H1 (cell line): ENCODE data around the gene HHAT. TPM values are rescaled to one million over a fixed set of nuclear protein-coding genes. Genes with fewer than 3 reads are reported as not detected.

Source experiments
- CTCF ChIA-PET: fragments of 300-600 bp; sonication (Branson Sonifier 250); formaldehyde crosslinking; loops from one replicate; lab custom pipeline; 2021; ENCODE audit not compliant: partially characterized antibody; lab: Charles Lee
- POLR2A ChIA-PET: fragments of 300-600 bp; sonication (Branson Sonifier 250); formaldehyde crosslinking; loops from one replicate; lab custom pipeline; 2021; ENCODE audit warnings: inconsistent platforms; ENCODE audit not compliant: partially characterized antibody; lab: Charles Lee
- DNase-seq, 2 experiments: peaks; one replicate each; pipeline versions ENCODE4 v3.0.0 to v3.0.0-alpha.2; 2010 to 2022; ENCODE audit warnings: low spot score in 2 of 2, low read depth in 1 of 2, mixed read lengths in 1 of 2
- FAIRE-seq: peaks from 2 replicates; lab custom pipeline; 2011; peaks lifted over from hg19 to GRCh38; lab: Jason Lieb, UNC
- H2AFZ ChIP-seq: 2 replicates; pipeline ENCODE4 v1.8.1; 2012; ENCODE audit warnings: low read length, inconsistent platforms
- H2AK5ac ChIP-seq: 2 replicates; pipeline ENCODE4 v1.6.1; 2013; ENCODE audit warnings: low read depth, low read length
- H2BK120ac ChIP-seq: replicated peaks from 2 replicates; pipeline ENCODE3; 2013; ENCODE audit warnings: low read depth, low read length, inconsistent platforms
- H2BK12ac ChIP-seq: 2 replicates; pipeline ENCODE4 v1.6.1; 2013; ENCODE audit warnings: low read depth, low read length
- H2BK15ac ChIP-seq: 2 replicates; pipeline ENCODE4 v1.6.1; 2013; ENCODE audit warnings: low read length
- H2BK20ac ChIP-seq: 2 replicates; pipeline ENCODE4 v1.6.1; 2013; ENCODE audit warnings: low read length
- H2BK5ac ChIP-seq: 2 replicates; pipeline ENCODE4 v1.6.1; 2013; ENCODE audit warnings: low read depth, low read length
- H3K14ac ChIP-seq: 2 replicates; pipeline ENCODE4 v1.6.1; 2013; ENCODE audit warnings: inconsistent platforms; ENCODE audit not compliant: insufficient read length
- H3K18ac ChIP-seq: 2 replicates; pipeline ENCODE4 v1.6.1; 2013; ENCODE audit warnings: low read length; ENCODE audit errors: extremely low read depth
- H3K23ac ChIP-seq: 2 replicates; pipeline ENCODE4 v1.6.1; 2013; ENCODE audit warnings: inconsistent platforms; ENCODE audit not compliant: insufficient read length
- H3K23me2 ChIP-seq: 2 replicates; pipeline ENCODE4 v1.6.1; 2013; ENCODE audit warnings: low read depth, low read length
- H3K27ac ChIP-seq: 2 replicates; pipeline ENCODE4 v1.6.1; 2011; ENCODE audit warnings: low read depth, low read length, inconsistent platforms
- H3K27me3 ChIP-seq, 4 experiments: replicated peaks in 1 of 4; 1 replicate in 1 of 4; 2 replicates in 3 of 4; pipeline versions ENCODE4 v1.6.1 to v1.8.1; 2011 to 2013; ENCODE audit warnings: low read length in 3 of 4, mild to moderate bottlenecking in 3 of 4, inconsistent platforms in 2 of 4, mixed read lengths in 2 of 4, moderate library complexity in 1 of 4; ENCODE audit not compliant: control insufficient read depth in 3 of 4, insufficient read depth in 3 of 4; ENCODE audit errors: extremely low read depth in 1 of 4
- H3K36me3 ChIP-seq, 4 experiments: 2 replicates each; pipeline versions ENCODE4 v1.6.1 to v1.8.1; 2011 to 2013; ENCODE audit warnings: mild to moderate bottlenecking in 4 of 4, low read length in 3 of 4, moderate library complexity in 2 of 4, control low read depth in 1 of 4, inconsistent platforms in 1 of 4; ENCODE audit not compliant: insufficient read depth in 4 of 4, control insufficient read depth in 2 of 4
- H3K4ac ChIP-seq: replicated peaks from 2 replicates; pipeline ENCODE3; 2013; ENCODE audit warnings: low read length, low read depth, mixed read lengths, inconsistent platforms; ENCODE audit not compliant: insufficient read length
- H3K4me1 ChIP-seq, 4 experiments: replicated peaks in 1 of 4; 1 replicate in 1 of 4; 2 replicates in 3 of 4; pipeline versions ENCODE4 v1.6.1 to v1.8.1; 2011 to 2013; ENCODE audit warnings: low read length in 3 of 4, inconsistent platforms in 2 of 4, mixed read lengths in 1 of 4; ENCODE audit not compliant: insufficient read depth in 4 of 4, control insufficient read depth in 3 of 4
- H3K4me2 ChIP-seq, 2 experiments: 2 replicates each; pipeline versions ENCODE4 v1.6.1 to v1.8.1; 2011 to 2013; ENCODE audit warnings: low read depth in 2 of 2, low read length in 2 of 2, control low read depth in 1 of 2, inconsistent platforms in 1 of 2, mild to moderate bottlenecking in 1 of 2; ENCODE audit not compliant: insufficient read depth in 1 of 2
- H3K4me3 ChIP-seq, 4 experiments: fragments of 200-600, 300-600 bp in 1 of 4; sonication (generic), shearing (Covaris generic), sonication (Bioruptor Twin) in 1 of 4; 2 replicates each; pipeline versions ENCODE4 v1.5.1 to v1.8.1; 2011 to 2016; ENCODE audit warnings: low read length in 4 of 4, low read depth in 3 of 4, control low read depth in 2 of 4, inconsistent platforms in 2 of 4, mild to moderate bottlenecking in 2 of 4, mixed read lengths in 1 of 4, moderate library complexity in 1 of 4; ENCODE audit not compliant: insufficient read depth in 2 of 4; ENCODE audit errors: extremely low read depth in 1 of 4
- H3K56ac ChIP-seq: replicated peaks from 2 replicates; pipeline ENCODE3; 2013; ENCODE audit warnings: low read depth, mild to moderate bottlenecking, mixed read lengths, low read length, inconsistent platforms; ENCODE audit not compliant: insufficient read length
- H3K79me1 ChIP-seq: 2 replicates; pipeline ENCODE4 v1.6.1; 2013; ENCODE audit warnings: low read depth, low read length, control low read depth
- H3K79me2 ChIP-seq, 2 experiments: 2 replicates each; pipeline versions ENCODE4 v1.6.1 to v1.8.1; 2012 to 2013; ENCODE audit warnings: low read length in 2 of 2, mild to moderate bottlenecking in 2 of 2, inconsistent platforms in 1 of 2; ENCODE audit not compliant: insufficient read depth in 2 of 2, control insufficient read depth in 1 of 2
- H3K9ac ChIP-seq, 4 experiments: replicated peaks in 1 of 4; 1 replicate in 1 of 4; 2 replicates in 3 of 4; pipeline versions ENCODE4 v1.6.1 to v1.8.1; 2011 to 2013; ENCODE audit warnings: low read depth in 3 of 4, low read length in 3 of 4, control low read depth in 2 of 4, mild to moderate bottlenecking in 2 of 4, moderate library complexity in 2 of 4, inconsistent platforms in 1 of 4; ENCODE audit errors: extremely low read depth in 1 of 4
- H3K9me3 ChIP-seq, 2 experiments: 2 replicates each; pipeline versions ENCODE4 v1.6.1 to v1.8.1; 2012 to 2013; ENCODE audit warnings: mild to moderate bottlenecking in 2 of 2, moderate library complexity in 2 of 2, control low read depth in 1 of 2, inconsistent platforms in 1 of 2, low read depth in 1 of 2, low read length in 1 of 2, mixed read lengths in 1 of 2; ENCODE audit not compliant: insufficient read depth in 2 of 2
- H4K20me1 ChIP-seq, 2 experiments: replicated peaks in 1 of 2; 2 replicates each; pipeline versions ENCODE3 to v1.8.1; 2011 to 2013; ENCODE audit warnings: inconsistent platforms in 2 of 2, low read length in 2 of 2, mild to moderate bottlenecking in 1 of 2; ENCODE audit not compliant: insufficient read depth in 2 of 2, control insufficient read depth in 1 of 2
- H4K5ac ChIP-seq: 2 replicates; pipeline ENCODE4 v1.6.1; 2013; ENCODE audit warnings: low read length, low read depth, mixed read lengths, inconsistent platforms; ENCODE audit not compliant: insufficient read length
- H4K8ac ChIP-seq: 2 replicates; pipeline ENCODE4 v1.8.0; 2013; ENCODE audit warnings: mild to moderate bottlenecking, moderate library complexity, low read length, inconsistent platforms; ENCODE audit not compliant: insufficient read depth; ENCODE audit errors: extremely low read depth
- H4K91ac ChIP-seq: replicated peaks from 2 replicates; pipeline ENCODE3; 2013; ENCODE audit warnings: low read length, mixed read lengths, inconsistent platforms; ENCODE audit not compliant: insufficient read length
- CHD7 ChIP-seq: fragments of 300-600 bp; sonication (generic); IDR thresholded peaks from 2 replicates; pipeline ENCODE4 v1.7.1; 2012; ENCODE audit warnings: low read length, moderate library complexity, mild to moderate bottlenecking, inconsistent platforms; ENCODE audit not compliant: insufficient replicate concordance
- WGBS, 2 experiments: shearing (Covaris generic) in 1 of 2; methylation state at CpG; one replicate each; pipeline versions ENCODE4 v1.1.6 to v1.1.7; 2013 to 2015; ENCODE audit warnings: low lambda C conversion rate in 2 of 2, mixed read lengths in 2 of 2, inconsistent platforms in 1 of 2, low coverage in 1 of 2, missing lambda C conversion rate in 1 of 2; ENCODE audit not compliant: insufficient replicate concordance in 2 of 2, insufficient coverage in 1 of 2, insufficient read length in 1 of 2; ENCODE audit errors: extremely low coverage in 1 of 2, missing lambda C conversion rate in 1 of 2; 5-methylcytosine and 5-hydroxymethylcytosine counted together
- polyA plus RNA-seq, 7 experiments: library from polyadenylated mRNA; depleted of rRNA in 3 of 7; stranded (reverse) in 5 of 7; unstranded in 2 of 7; fragments of >200 nt in 5 of 7; fragments of 200-250 nt in 2 of 7; gene quantifications; 1 replicate in 5 of 7; 2 replicates in 1 of 7; 4 replicates in 1 of 7; pipeline versions ENCODE4 v1.2.1 to v1.2.3, GENCODE V29; 2011 to 2013; ENCODE audit warnings: missing spikeins in 2 of 7, mixed read lengths in 2 of 7
- total RNA-seq: library from RNA; stranded (reverse); fragmentation: NEBNext Ultra II Directional; extraction: Animal tissue kit (Norgen Biotek cat#: 25700); gene quantifications from 2 replicates; pipeline ENCODE4 v1.2.1, GENCODE V29; 2021

The HHAT gene
- total and polyA plus RNA-seq, 2 of the 8 experiments (the other 6 are each of a cell fraction or from before 2014, with no cell fraction given): 0.15 to 0.51 TPM

DNA sequence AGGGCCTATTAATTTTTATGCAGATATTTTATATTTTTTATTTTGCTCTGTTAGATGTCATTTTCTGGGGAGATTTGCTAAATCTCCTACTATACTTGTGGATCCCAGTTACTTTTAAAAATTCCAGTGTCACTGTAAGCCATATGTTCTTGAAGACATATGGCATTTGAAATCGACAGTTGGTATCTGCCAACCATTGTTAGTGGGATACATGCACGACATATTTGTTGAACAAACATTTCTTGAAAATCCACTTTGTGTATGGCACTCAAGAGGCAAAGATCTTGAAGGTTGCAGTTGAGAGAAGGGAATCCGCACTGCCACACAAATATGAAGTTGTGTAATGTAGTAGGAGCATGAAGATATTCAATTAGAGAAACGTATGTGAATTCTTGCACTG lies 287.7 kb downstream of the HHAT start:
- CTCF ChIA-PET: no interaction called here
- Histone ChIP-seq H3K79me1 (no peaks in the 10 kb centered on the region), H2BK15ac (no peak overlapping the region), H4K91ac (no peak overlapping the region), H2BK12ac (no peak overlapping the region), H3K27ac (no peak overlapping the region), H3K9ac (no peak overlapping the region), H2AFZ (no peak overlapping the region), H2BK5ac (no peak overlapping the region), H4K5ac (no peak overlapping the region), H4K20me1 (no peaks in the 10 kb centered on the region), H3K56ac (no peak overlapping the region), H3K23ac (no peak overlapping the region), H3K9me3 (no peaks in the 10 kb centered on the region), H3K27me3 (no peaks in the 10 kb centered on the region), H3K18ac (no peak overlapping the region), H3K4me1 (no peaks in the 10 kb centered on the region), H3K4me2 (no peak overlapping the region), H4K8ac (no peak overlapping the region), H3K23me2 (no peaks in the 10 kb centered on the region), H3K79me2 (no peaks in the 10 kb centered on the region), H2BK20ac (no peak overlapping the region), H3K36me3 (no peaks in the 10 kb centered on the region), H2AK5ac (no peak overlapping the region), H2BK120ac (no peak overlapping the region), H3K4ac (no peak overlapping the region), H3K4me3 (no peak overlapping the region), H3K14ac (no peak overlapping the region)
- FAIRE-seq: no peak
- no peak for DNase-seq
- POLR2A ChIA-PET: no interaction called here
- 92% methylated on average over 4 of the region's 4 CpGs; no CpG with 5 or more reads in 1 of the 2 experiments for WGBS, 2 experiments
- no peak for TF ChIP-seq CHD7
